ENCODE results near the gene PLGRKT.

DNA sequence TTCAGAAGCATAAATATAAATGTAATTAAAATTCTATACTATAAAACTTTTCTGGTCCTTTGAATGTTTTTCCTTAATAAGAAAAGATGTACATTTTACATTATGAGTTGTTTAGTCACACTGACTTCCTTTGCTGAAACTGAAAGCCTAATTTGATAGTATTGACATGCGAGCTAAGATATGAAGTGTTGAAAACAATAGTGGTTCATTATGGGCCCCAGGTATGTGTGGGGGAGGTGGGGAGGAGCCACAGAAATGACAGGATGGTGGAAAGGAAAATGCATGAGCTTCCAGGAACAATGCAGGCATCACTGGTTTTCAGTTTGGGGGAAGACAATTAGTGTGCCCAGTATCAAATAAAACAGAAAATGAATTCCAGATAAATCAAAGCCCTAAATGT, 62.6 kb downstream of the PLGRKT start:
- TF ChIP-seq CTCF (IDR thresholded peaks at IDR 0.05) (no peak), EP300 (IDR thresholded peaks at IDR 0.05) (no peak), POLR2A (IDR thresholded peaks at IDR 0.05) (no peak), POLR2AphosphoS5 (IDR thresholded peaks at IDR 0.05) (no peak)
